Measurements from ENCODE around the gene GRIA4. TPM values are rescaled to one million over a fixed set of nuclear protein-coding genes. Genes with fewer than 3 reads are reported as not detected.

GRIA4 gene
- total RNA-seq, 1 donor from 2014 or later = 3.7 TPM

- TF ChIP-seq, protein P1, sequence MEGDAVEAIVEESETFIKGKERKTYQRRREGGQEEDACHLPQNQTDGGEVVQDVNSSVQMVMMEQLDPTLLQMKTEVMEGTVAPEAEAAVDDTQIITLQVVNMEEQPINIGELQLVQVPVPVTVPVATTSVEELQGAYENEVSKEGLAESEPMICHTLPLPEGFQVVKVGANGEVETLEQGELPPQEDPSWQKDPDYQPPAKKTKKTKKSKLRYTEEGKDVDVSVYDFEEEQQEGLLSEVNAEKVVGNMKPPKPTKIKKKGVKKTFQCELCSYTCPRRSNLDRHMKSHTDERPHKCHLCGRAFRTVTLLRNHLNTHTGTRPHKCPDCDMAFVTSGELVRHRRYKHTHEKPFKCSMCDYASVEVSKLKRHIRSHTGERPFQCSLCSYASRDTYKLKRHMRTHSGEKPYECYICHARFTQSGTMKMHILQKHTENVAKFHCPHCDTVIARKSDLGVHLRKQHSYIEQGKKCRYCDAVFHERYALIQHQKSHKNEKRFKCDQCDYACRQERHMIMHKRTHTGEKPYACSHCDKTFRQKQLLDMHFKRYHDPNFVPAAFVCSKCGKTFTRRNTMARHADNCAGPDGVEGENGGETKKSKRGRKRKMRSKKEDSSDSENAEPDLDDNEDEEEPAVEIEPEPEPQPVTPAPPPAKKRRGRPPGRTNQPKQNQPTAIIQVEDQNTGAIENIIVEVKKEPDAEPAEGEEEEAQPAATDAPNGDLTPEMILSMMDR (IDR thresholded peaks at IDR 0.05) = no peak
- TF ChIP-seq EZH2phosphoT487 (IDR thresholded peaks at IDR 0.05) (no peak), EZH2 (IDR thresholded peaks at IDR 0.05) (no peak)
- Histone ChIP-seq H3K9me3 (ENCODE audit: low read depth) (no peaks in the 10 kb centered on the region), H4K20me1 (ENCODE audit: low read depth) (no peaks in the 10 kb centered on the region), H3K36me3 (no peaks in the 10 kb centered on the region), H3K9ac (no peak overlapping the region), H3F3A (ENCODE audit: low read depth) (no peaks in the 10 kb centered on the region), H3K4me2 (no peak overlapping the region), H3K4me3 (no peak overlapping the region), H2AFZ (replicated peaks) (no peak overlapping the region), H3K27ac (no peak overlapping the region), H3K79me2 (ENCODE audit: low read depth) (no peaks in the 10 kb centered on the region), H3K27me3 (no peaks in the 10 kb centered on the region), H3K4me1 (no peaks in the 10 kb centered on the region)
- H3K4me3 Mint-ChIP-seq = no peak overlapping the region
- H3K27me3 Mint-ChIP-seq (ENCODE audit: insufficient read depth, low read depth) = no peaks in the 10 kb centered on the region
- H3K4me1 Mint-ChIP-seq = no peaks in the 10 kb centered on the region
- no peak for DNase-seq (ENCODE audit: low spot score)
- no peaks in the 10 kb centered on the region for H3K9me3 Mint-ChIP-seq
- H3K36me3 Mint-ChIP-seq = no peaks in the 10 kb centered on the region
- H3K27ac Mint-ChIP-seq = no peak overlapping the region
These were observed 242.5 kb downstream of the GRIA4 start for GRCh38 chr11:105852403-105852802.

DNA sequence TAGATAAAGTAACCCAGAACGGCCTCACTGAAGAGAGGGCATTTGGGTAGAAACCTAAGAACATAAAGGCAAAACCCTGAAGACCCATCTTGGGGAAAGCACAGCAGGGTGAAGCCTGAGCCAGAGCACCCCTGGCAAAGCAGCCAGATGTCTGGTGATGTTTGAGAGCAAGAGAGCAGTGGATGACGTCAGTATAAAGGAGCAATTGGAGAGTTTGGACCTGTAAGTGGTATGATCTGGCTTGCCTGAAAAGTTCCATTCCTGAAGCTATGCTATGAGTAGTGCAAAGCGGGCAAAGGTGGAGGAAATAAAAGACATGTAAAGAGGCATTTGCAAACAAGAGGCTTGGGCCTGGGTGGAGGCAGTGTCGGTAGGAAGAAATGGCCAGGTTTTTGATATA, 244.4 kb downstream of the GRIA4 start:
- no peak for TF ChIP-seq EZH2phosphoT487 (IDR thresholded peaks at IDR 0.05)
- TF ChIP-seq, protein P1 (IDR thresholded peaks at IDR 0.05) = no peak
- no peak for TF ChIP-seq EZH2 (IDR thresholded peaks at IDR 0.05)

DNA sequence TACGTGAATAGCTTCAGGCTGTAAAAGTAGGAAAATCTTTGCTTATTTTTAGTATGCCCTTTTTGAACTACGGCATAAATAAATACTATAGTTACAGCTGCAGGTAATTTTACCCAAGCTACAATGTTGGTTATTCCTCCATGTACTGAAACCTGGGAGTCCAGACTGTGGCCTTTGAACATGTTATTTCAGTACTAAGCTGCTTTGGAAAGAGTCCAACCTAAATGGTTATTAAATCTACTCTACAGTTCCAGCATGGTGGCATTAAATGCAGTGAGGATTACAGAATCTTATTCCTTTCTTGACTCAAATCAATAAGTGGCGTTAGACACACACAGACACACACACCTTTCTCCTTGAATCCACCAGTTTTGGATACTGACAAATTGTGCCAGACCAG, 247.1 kb downstream of the GRIA4 start:
- H3K9ac ChIP-seq = no peak overlapping the region

More for the DNA sequence above, 244.4 kb downstream of the GRIA4 start:
- Histone ChIP-seq H3K9ac (no peak overlapping the region), H3K27ac (no peak overlapping the region), H3K4me3 (no peak overlapping the region), H2AFZ (replicated peaks) (no peak overlapping the region), H3K9me3 (ENCODE audit: low read depth) (no peaks in the 10 kb centered on the region), H3K36me3 (no peaks in the 10 kb centered on the region), H3K27me3 (no peaks in the 10 kb centered on the region), H3K79me2 (ENCODE audit: low read depth) (no peaks in the 10 kb centered on the region), H3F3A (ENCODE audit: low read depth) (no peaks in the 10 kb centered on the region), H3K4me1 (no peaks in the 10 kb centered on the region), H3K4me2 (no peak overlapping the region), H4K20me1 (ENCODE audit: low read depth) (no peaks in the 10 kb centered on the region)
- no peaks in the 10 kb centered on the region for H3K36me3 Mint-ChIP-seq
- no peaks in the 10 kb centered on the region for H3K4me1 Mint-ChIP-seq
- no peak overlapping the region for H3K27ac Mint-ChIP-seq
- DNase-seq (ENCODE audit: low spot score) = no peak
- H3K4me3 Mint-ChIP-seq = no peak overlapping the region
- no peaks in the 10 kb centered on the region for H3K27me3 Mint-ChIP-seq (ENCODE audit: insufficient read depth, low read depth)
- no peaks in the 10 kb centered on the region for H3K9me3 Mint-ChIP-seq

More for the DNA sequence above, 247.1 kb downstream of the GRIA4 start:
- no peak overlapping the region for H2AFZ ChIP-seq (replicated peaks)
- H3K36me3 ChIP-seq = no peaks in the 10 kb centered on the region
- H3K27me3 Mint-ChIP-seq (ENCODE audit: insufficient read depth, low read depth) = no peaks in the 10 kb centered on the region
- H3K27ac Mint-ChIP-seq = no peak overlapping the region
- H3K4me1 Mint-ChIP-seq = no peaks in the 10 kb centered on the region
- H3K9me3 ChIP-seq (ENCODE audit: low read depth) = no peaks in the 10 kb centered on the region
- no peaks in the 10 kb centered on the region for H3K9me3 Mint-ChIP-seq
- no peaks in the 10 kb centered on the region for H3K27me3 ChIP-seq
- no peaks in the 10 kb centered on the region for H3K4me1 ChIP-seq
- no peaks in the 10 kb centered on the region for H3F3A ChIP-seq (ENCODE audit: low read depth)
- H4K20me1 ChIP-seq (ENCODE audit: low read depth) = no peaks in the 10 kb centered on the region
- no peaks in the 10 kb centered on the region for H3K79me2 ChIP-seq (ENCODE audit: low read depth)
- H3K4me3 Mint-ChIP-seq = no peak overlapping the region
- no peak overlapping the region for H3K27ac ChIP-seq
- H3K36me3 Mint-ChIP-seq = no peaks in the 10 kb centered on the region
- TF ChIP-seq EZH2 (IDR thresholded peaks at IDR 0.05) = no peak
- TF ChIP-seq, protein P1 (IDR thresholded peaks at IDR 0.05) = no peak
- TF ChIP-seq EZH2phosphoT487 (IDR thresholded peaks at IDR 0.05) = no peak
- no peak overlapping the region for H3K4me3 ChIP-seq
- no peak overlapping the region for H3K4me2 ChIP-seq
- DNase-seq (ENCODE audit: low spot score) = no peak

Data from neural progenitor cell (in vitro differentiated cells).